Measurements from ENCODE around the gene ANO6.
"Not testable (repeated sequence)": the region's sequence is repeated elsewhere in the genome, so short reads cannot be mapped to it uniquely, and the experiment has no call there.

The ANO6 gene

DNA sequence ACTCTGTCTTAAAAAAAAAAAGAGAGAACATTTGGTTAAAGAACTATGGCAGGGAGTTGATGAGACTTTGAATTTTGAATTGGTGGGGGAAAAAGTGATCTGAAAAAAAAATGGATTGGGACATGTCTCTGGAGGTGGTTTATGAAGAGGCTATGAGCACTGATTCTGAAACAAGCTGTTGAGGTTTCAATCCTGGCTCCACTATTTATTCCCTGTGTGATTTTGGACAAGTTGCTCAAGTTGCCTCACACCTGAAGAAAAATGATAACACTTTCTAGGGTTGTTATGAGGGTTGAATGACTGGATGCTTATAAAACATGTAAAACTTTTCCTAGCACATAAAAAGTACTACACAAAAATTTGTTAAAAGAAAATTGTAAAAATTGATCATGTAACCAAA, 1.8 kb upstream of the ANO6 start:
- DNase-seq (ENCODE audit: low read depth): no peak

DNA sequence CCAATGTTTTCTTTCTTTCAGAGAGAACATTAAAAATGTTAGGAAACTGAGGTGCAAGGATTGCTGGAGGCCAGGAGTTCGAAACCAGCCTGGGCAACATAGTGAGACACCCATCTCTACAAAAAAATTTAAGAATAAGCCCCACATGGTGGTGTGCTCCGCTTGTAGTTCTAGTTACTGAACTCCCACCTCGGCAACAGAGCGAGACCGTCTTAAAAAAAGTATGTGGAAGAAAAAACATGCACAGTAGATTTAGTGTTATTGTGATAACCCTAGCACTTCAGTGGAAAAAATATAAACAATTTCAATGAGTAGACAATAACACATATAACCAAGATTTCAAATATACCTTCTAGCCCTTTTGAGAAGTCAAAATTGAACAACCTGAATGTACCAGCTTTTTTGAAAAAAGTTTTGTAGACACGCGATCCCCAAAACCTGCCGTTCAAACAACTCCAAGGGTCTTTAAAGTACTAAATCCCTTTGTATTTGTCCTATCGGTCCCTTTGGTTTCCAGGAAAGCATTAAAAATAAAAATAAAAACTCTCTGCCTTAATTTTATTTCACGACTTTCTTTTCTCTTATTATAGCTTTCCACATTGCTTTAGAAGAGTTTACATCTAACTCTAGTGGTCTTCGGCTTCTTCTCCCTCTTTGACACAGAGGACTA, 1.0 kb upstream of the ANO6 start:
- DNase-seq (ENCODE audit: low read depth): no peak

- peak; percentile 21 for DNase-seq (ENCODE audit: low read depth)
Observed at GRCh38 chr12:45216230-45216982, 511 bp downstream of the ANO6 start.

DNA sequence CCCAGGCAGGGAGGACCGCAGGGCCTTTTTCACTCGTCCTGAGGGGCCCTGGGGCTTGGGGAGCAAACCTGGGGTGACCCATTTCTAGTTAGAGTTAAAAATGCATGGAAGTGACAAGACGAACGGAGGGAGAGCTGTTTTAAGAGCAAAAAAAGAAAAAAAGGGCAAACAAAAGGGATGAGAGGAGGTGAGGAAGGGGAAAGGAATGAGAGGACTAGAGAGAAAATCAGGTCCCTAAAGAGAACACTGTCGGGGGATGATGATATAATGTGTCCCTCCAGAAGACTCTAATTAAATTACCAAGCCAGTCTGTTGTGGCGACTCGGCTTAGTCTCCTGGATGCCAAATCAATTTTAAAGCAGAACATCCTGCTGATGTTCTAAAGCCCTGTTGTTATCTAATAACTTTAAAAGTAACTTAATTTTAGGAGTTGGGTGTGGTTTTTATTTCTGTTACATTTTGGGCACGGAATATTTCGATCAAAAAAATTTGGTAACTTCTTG, 1.1 kb downstream of the ANO6 start:
- no peak for DNase-seq (ENCODE audit: low read depth)

DNA sequence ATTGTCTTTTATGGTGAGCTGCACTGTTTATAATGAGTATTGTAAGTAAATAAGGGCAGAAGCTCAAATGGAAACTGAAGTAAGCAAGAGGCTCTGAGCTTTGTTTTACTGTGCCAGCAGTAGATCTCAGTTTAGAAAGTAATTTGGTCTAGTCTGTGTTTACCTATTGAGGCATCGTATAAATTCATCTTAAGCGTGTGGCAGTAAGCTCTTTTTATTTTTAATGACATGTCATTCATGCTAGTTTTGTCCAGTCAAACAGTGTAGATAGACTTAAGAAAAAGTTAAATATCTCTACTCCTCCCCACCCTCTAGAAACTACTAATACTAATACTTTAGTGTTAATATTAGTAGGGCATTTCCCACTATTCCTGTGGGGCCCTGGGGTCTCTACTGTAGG, 2.0 kb downstream of the ANO6 start:
- DNase-seq (ENCODE audit: low read depth): no peak

- no peak for DNase-seq (ENCODE audit: low read depth)
Observed at GRCh38 chr12:45219621-45220020, 3.7 kb downstream of the ANO6 start.

DNA sequence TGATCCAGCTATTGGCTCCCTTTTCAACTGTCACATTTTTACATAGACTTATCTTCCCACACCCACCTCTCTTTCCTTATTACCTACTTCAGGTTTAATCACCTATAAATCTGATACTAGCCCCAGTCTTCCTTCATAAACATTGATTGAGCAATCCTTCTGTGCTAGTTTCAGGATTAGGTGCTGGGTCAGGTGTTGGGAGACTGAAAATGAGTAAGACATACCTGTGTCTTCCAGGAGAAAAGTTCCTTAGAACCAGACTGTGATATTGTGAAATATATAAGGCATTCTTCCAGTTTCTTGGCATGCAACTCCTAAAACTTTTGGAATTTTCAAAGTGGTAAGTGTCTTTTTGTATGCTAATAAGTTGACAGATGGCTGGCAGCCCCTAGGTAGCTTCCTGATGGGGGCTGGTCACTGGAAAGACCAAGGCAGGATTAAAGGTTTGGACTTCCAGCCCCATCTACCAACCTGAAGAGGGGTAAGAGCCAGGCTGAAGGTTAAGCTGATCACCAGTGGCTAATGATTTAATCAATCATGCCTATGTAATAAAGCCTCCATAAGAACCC, 4.6 kb downstream of the ANO6 start:
- no peak for DNase-seq (ENCODE audit: low read depth)

- no peak for DNase-seq (ENCODE audit: low read depth)
Observed at GRCh38 chr12:45220969-45221368, 5.1 kb downstream of the ANO6 start.

DNA sequence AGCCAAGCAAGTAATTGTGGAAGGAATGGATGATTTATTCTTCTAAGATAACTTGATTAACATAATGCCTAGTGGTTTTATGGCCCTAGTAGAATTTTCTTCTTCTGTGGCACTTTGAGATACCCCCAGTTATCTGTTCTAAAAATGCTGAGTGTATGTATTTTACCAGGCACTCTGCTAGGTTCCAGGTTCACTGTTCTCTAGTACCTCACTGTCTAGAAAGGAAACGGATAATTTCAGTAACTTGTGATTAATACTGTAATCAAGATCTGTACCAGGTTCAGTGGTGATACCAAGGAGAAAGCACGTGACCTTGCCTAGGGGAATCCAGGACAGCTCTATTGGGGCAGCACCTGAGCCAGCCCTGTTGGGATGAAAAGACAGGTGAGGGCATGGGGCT, 8.0 kb downstream of the ANO6 start:
- DNase-seq (ENCODE audit: low read depth): no peak

- DNase-seq (ENCODE audit: low read depth): no peak
Observed at GRCh38 chr12:45224311-45224710, 8.4 kb downstream of the ANO6 start.

DNA sequence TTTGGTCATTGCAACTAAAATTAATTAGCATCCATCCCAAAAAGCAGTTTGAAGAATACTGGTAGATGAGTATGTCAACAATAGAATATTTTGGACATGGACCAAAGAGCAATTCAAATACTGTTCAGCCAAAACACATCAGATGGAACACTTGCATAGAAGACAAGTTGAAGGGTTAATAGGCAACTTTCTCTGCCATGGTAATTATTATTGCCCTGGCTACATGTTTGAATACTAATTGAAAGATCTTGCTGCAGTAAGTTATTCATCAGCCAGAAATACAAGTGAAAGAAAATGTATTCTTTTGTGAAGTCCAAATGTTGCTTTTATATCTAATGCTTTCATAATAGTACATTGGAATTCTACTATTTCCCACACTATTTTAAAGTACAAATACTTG, 10.1 kb downstream of the ANO6 start:
- DNase-seq (ENCODE audit: low read depth): no peak

DNA sequence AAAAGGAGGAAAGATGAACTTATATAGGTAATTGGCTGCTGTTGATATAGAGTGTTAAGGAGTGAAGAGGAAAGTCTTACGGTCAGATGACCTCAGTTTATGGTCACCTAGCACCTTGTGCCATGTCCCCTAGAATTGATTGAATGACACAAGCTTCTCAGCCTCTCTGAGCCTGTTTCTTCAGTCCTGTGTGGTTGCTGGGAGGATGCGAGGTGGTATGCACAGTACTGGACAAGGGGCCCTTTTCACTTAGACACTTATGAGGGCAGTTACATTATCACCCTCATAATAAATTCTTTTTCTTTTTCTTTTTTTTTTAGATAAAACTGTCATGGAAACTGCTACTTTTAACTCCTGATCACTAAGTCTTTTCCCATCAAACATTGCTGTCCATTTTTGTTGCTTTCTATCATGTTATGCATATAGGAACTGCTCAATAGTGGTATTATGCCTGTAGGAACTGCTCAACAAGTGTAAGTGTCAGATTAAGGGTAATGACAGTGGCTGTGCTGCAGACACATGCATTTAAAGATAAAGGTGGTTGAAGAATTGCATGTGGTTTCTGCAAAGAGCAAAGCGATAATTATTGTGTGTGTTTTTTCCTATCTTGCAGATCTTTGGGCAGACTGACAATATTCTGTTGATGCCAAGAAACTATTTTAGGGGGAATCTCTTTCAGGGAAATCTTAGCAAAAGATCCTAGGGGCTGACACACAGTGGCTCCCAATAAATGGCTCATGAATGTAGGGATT, 11.6 kb downstream of the ANO6 start:
- no peak for DNase-seq (ENCODE audit: low read depth)

- no peak for DNase-seq (ENCODE audit: low read depth)
Observed at GRCh38 chr12:45231515-45232145, 15.7 kb downstream of the ANO6 start.

DNA sequence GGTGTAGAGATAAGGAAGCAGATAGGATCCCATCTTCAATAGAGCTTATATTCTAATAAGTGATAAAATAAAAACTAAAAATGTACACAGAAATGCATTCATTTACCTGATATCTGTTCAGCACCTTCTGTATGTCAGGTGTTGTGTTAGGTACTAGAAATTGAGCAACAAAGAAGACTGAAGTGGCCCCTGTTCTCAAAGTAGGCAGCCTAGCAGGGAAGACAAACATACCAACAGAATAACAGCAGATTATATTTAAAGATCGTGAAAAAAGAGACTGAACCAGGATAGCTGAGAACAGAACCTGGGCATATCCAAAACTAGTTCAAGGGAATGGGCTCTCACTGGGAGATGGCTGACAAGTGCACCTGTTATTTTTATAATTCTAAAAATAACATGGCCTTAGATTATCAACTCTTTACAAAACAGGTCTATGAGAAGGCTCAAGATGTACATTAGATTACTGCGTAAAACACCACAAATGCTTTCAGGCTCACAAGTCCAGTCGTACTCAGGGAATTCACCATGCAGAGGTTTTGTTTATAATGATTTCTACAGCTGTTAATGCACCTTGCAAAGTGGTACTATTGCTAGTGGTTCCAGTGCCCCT, 16.4 kb downstream of the ANO6 start:
- DNase-seq (ENCODE audit: low read depth): no peak

DNA sequence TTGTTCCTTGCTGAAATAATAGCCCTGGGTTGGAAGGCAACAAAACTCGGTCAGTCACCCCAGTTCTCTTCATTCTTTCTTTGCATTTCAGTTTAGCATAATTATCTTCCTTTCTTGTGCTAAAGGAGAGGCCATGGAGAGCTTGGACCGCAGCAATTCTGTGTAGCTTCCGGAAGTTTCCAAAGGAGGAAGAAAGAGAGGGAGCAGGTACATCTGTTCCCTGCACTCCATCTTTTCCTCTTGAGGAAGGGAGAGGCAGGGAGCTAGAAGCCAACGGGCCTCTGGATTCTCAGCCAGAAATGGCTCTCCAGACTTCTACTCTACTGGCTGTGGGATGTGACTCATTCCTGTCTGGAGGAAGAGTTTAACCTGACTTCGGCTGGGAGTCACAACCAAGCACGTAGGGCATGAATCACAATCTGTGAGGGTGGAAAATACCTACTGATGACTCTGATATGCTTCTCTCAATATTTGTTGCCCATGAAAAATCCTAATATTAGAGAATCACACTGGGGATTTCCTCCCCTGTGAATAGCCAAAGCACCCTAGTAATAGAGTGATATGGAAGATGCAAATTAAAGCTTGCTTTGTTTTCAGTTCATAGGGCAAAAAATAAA, 17.0 kb downstream of the ANO6 start:
- DNase-seq (ENCODE audit: low read depth): peak; percentile 2

GRCh38 chr12:45234139-45234865, 18.4 kb downstream of the ANO6 start:
- DNase-seq (ENCODE audit: low read depth): no peak

GRCh38 chr12:45235087-45236025, 19.5 kb downstream of the ANO6 start:
- DNase-seq (ENCODE audit: low read depth): no peak

- DNase-seq (ENCODE audit: low read depth): not testable (repeated sequence)
Observed at GRCh38 chr12:45236383-45236782, 20.5 kb downstream of the ANO6 start.

GRCh38 chr12:45242180-45242579, 26.3 kb downstream of the ANO6 start:
- DNase-seq (ENCODE audit: low read depth): no peak

Data from stimulated activated CD8-positive, alpha-beta memory T cell treated with anti-CD3 and anti-CD28 coated beads, Interleukin-4, amount 100 ng/mL, for 24 hours (primary cell).